Measurements from ENCODE around the gene EEF2.

DNA sequence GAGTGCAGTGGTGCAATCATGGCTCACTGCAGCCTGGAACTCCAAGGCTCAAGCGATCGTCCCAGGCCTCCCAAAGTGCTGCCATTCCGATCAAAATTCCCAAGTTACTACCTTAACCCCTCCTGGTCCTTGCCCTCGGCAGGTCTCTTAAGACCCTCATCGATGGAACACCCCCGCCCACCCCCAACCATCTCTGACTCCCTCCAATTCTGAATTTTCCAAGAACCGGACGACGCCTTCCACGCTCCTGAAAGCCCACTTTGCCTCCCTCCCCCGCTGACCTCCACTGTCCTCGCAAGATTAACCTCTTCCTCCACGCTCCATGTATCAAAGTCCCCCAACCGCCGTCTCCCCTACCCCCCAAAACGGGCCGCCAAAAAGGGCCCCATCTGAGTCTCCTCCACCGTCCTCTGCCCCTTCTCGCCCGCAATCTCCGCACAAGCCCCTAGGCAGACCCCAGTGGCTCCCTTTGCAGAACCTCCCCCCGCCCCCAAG is 14.9 kb downstream of the EEF2 start:
- TF ChIP-seq, protein P1, sequence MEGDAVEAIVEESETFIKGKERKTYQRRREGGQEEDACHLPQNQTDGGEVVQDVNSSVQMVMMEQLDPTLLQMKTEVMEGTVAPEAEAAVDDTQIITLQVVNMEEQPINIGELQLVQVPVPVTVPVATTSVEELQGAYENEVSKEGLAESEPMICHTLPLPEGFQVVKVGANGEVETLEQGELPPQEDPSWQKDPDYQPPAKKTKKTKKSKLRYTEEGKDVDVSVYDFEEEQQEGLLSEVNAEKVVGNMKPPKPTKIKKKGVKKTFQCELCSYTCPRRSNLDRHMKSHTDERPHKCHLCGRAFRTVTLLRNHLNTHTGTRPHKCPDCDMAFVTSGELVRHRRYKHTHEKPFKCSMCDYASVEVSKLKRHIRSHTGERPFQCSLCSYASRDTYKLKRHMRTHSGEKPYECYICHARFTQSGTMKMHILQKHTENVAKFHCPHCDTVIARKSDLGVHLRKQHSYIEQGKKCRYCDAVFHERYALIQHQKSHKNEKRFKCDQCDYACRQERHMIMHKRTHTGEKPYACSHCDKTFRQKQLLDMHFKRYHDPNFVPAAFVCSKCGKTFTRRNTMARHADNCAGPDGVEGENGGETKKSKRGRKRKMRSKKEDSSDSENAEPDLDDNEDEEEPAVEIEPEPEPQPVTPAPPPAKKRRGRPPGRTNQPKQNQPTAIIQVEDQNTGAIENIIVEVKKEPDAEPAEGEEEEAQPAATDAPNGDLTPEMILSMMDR (IDR thresholded peaks at IDR 0.05 in 4 of 5, conservative IDR thresholded peaks at IDR 0.05 in 1 of 5), result no peak
- no peak for TF ChIP-seq POLR2A (IDR thresholded peaks at IDR 0.05)
